DMS153 (cell line): ENCODE measurements around the gene ARMC12.
"Not testable (repeated sequence)": the region's sequence is repeated elsewhere in the genome, so short reads cannot be mapped to it uniquely, and the experiment has no call there.

Source experiments
- DNase-seq: peaks from one replicate; lab custom pipeline; 2025; lab: John Stamatoyannopoulos, UW

ARMC12 gene

DNA sequence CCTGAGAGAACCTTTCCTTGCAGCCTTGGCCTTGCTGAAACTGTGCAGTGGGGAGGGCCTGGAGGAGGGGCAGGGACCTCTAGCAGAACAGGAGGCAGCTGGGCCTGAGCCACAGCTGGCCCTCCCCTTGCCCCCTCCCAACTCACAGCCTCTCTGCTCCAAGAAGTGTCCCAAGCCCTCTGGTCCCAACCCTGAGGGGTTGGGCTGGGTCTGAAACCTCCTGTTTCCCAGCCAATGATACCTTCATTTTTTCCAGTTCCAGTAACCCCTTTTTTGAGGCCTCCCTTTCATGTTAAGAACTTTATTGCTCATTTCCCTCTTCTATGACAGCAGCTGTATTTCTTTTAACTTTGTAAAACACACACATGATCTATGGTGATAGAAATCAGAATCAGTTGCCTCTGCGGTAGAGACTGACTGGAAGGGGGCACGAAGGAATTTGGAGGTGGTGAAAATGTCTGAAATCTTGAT, 17.9 kb upstream of the ARMC12 start:
- DNase-seq, result no peak

- no peak for DNase-seq
Measured at GRCh38 chr6:35719404-35719829, 17.4 kb upstream of the ARMC12 start.

DNA sequence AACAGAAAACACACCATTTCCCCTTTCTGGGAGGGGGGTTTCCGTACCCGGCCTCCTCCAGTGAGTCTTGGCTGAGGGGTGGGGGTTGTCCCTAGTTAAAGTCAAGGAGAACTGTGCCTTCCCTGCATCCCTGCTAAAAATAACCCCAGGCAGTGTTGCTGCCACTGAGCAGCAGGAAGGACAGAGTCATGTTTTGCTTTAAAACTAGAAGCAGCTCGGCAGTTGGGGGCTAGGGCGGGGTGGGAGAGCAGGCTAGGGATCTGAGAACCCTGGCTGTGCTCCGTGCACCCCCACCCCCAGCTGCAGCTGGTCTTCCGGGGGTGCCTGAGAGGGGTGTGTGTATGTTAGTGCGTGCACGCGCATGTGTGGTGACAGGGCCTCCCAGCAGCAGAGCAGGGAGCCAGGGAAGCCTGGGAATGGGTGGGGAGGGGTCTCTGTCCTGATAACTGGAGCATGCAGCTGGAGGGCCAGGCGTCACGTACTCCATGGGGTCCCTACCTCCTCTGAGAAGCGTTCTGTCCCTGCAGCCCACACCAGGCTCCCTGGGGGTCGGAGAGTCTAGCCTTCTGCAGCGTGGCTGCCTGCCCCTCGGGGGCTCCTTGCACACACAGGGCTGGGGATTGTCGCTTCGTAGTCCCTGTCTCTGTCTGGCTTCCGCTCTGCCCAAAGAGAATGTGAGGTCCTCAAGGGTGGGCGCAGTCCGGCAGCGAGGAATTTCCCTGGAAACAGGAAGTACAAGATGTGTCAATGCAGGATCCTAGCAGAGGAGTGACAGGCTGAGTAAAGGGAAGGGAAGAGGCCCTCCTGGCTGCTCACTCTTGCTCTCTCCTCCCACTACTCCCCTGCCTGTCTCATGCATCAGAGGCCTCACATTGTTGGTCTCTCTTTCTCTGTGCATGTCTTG, 16.8 kb upstream of the ARMC12 start:
- DNase-seq, result no peak

DNA sequence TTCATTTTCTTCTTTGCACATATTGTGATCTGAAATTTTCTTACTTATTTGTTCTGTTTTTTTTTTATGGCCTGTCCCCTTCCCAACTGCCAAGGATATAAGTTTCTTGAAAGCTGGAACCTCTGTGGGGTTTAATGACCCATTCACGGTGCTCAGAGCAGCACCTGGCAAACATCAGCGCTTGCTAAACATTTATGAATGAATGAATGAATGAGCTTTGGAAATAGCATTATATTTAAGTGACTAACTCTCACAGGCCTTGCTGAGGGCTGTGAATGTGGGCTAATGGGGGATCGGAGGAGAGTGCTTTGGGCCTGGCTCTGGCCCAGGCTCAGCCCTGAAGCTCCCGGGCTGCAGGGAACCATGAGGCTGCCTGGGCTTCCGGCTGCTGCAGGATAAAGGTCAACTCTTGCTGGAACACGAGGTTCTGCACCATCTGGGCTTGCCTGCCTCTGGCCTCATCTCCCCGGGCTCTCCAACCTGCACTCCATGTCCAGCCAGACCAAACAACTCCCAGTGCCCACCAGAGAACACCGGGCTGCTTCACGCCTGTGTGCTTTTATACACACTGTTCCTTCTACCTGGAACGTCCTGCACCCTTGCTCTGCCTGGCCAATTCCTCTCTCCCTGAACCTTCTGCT, 14.6 kb upstream of the ARMC12 start:
- no peak for DNase-seq

- no peak for DNase-seq
Measured at GRCh38 chr6:35723587-35723986, 13.2 kb upstream of the ARMC12 start.

- no peak for DNase-seq
Measured at GRCh38 chr6:35724059-35724458, 12.8 kb upstream of the ARMC12 start.

DNA sequence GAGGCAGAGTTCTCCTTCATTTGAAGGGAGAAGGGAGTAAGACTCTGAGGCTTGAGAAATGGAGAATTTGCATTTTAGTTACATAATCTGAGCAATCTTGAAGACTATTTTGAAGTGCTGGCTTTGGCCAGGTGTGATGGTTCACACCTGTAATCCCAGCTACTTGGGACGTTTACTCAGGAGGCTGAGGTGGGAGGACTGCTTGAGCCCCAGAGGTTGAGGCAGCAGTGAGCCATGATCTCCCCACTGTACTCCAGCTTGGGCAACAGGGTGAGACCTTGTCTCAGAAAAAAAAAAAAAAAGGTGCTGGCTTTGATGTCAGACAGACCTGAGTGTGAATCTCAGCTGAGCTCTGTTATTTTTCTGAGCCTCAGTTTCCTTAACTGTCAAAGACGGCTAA, 12.4 kb upstream of the ARMC12 start:
- DNase-seq, result no peak

DNA sequence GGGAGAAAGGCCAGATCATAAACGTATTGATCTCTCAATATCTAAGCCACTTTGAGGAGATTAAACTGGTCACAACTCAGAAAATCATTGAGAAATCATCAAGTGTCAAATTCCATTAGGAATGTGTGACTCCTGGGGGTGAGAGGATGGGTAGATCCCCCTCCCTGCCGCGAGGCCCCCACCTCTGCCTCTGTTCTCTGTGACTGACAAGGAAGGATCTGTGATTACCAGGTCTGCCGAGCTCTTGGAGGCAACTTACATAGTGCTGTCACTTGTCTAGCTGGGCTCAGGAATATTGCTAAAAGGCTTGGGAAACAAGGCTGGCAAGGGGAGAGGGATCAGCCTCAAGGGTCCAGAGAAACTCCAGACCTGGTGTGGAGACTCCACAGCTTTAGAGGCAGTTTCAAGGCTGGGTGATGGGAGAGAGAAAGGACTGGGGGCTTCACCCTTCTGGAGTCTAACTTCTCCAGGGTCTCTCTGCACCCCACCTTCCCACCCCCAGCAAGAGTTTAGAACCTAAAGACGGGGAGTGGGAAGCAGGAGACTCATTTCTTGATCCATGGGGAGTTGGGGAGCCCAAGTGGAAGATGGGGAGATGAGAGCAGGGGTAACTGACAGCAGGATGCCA, 11.6 kb upstream of the ARMC12 start:
- no peak for DNase-seq

DNA sequence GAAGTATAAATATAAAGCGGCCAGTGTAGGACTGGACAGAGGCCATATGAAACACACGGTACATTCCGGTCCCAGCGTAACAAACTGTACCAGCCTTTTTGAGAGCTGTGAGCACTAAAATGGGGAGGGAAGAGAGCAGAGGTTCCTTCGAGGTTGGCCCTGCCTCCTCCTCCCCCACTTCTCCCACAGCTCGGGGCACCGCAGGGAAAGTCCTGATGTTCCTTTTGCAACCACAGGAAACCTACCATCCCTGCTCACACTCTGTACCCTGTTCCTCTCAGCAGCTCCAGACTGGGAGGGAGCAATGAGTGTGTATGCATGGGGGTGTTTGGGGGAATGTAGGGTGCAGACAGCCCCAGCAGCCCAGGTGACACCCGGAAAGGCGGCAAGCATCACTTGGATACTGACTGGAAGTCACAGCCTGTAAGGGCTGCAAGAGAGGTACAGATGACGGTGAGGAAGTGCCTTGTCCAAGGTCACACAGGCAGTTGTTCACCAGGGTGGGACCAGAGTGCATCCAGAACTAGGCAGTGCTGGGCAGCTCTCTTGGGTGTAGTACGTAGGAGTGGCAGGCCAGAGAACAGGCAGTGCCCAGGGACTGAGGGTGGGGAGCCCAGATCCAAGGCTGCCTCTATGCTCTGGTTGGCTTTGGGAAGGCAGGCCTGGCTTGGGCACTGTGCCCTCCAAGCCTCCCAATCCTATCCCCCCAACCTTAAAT, 11.0 kb upstream of the ARMC12 start:
- no peak for DNase-seq

DNA sequence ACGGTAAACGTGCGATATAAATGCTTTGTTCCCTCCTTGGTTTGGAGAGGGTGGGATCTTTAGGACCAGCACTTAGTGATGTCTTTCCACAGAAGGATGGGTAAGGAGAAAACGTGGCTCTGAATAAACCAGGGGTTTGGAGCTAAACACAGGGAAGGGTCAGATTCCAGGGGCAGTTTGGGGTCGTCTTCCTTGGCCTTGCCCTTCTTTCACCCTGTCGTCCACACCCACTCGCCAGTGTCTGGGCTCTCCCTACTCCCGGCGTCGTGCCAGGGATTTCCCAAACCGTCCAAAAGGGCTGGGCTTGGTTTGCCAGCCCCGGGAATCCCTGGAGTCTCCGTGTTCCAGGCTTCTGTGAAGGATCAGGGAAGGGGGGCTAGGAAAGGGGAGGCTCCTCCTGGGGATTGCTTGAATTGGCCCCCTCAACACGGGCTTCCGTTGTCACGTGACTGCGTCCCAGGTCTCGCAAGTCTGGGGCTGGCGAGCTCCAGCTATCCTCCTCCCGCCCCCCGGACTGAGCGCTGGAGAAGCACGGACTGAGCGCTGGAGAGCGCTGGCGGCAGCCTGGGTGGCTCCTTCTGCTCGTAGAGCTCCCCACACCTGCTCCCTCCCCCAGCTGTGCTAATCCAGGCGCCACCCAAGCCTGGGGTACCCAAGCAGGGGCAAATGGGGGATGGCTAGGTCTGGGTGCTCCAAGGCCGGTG, 9.4 kb upstream of the ARMC12 start:
- no peak for DNase-seq

DNA sequence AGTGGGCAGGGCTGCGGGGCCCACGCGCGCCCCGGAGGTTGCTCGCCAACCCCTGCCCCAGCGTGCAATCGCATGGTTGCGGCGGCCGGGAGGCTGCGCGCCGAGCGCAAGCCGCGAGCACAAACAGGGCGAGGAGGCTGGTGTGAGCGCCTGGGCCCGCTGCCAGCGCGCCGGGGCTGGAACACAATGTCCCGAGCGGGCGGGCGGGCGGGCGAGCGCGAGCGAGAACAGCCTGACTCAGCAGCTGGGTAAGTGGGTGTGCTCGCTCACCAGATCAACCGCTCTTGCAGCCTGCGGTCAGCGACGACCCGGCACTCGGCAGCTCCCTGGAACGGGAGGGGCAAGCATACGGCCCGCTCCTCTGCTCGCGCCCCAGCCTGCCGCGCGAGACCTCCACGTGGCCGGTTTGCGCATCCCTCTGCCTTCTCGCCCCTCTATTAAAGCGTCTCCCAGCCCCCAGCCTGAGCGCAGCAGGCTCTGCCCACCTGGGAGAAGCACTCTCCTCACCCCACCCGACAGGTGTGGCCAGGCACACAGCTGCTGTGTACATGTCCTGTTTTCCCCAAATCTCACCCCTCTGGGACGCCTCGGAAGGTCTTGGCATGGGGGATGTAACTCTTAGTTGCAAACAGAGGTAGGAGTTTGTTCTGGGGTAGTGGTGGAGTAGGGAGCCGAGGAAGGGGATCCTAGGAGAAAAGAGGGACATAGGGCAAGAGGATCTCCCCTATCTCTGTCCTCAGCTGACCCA, 8.7 kb upstream of the ARMC12 start:
- DNase-seq, result peak; percentile 70

- peak; percentile 27 for DNase-seq
Measured at GRCh38 chr6:35728683-35729678, 7.9 kb upstream of the ARMC12 start.

GRCh38 chr6:35729722-35730121, 7.1 kb upstream of the ARMC12 start:
- no peak for DNase-seq

- DNase-seq, result no peak
Measured at GRCh38 chr6:35730745-35731413, 6.0 kb upstream of the ARMC12 start.

GRCh38 chr6:35731414-35731735, 5.5 kb upstream of the ARMC12 start:
- DNase-seq, result peak; percentile 54

GRCh38 chr6:35731736-35732532, 4.9 kb upstream of the ARMC12 start:
- DNase-seq, result peak; percentile 53

GRCh38 chr6:35733633-35734032, 3.2 kb upstream of the ARMC12 start:
- no peak for DNase-seq

- DNase-seq, result not testable (repeated sequence)
Measured at GRCh38 chr6:35734319-35734718, 2.5 kb upstream of the ARMC12 start.
